ENCODE measurements around the gene TMEM132C.

DNA sequence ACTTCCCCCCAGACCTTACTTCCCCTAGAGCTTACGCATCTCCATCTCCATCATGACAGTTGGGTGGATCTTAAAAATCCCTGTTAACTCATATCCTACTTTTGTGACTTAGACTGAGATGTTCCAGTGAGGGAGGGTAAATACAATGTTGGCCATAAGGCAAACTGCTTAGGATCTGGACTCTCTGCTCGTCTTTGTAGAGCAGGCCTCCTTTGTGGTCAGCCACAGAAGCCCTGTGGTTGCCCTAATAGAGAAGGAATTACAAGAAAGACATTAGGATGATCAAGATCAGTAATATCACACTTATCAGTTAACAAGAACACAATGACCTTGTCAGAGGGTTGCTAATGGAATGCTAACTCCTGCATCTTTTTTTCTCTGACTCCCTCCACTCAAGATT lies 52.0 kb downstream of the TMEM132C start:
- no peak for TF ChIP-seq ZEB2 (tag by site-specific recombination; IDR thresholded peaks at IDR 0.05)
- TF ChIP-seq, protein P1, sequence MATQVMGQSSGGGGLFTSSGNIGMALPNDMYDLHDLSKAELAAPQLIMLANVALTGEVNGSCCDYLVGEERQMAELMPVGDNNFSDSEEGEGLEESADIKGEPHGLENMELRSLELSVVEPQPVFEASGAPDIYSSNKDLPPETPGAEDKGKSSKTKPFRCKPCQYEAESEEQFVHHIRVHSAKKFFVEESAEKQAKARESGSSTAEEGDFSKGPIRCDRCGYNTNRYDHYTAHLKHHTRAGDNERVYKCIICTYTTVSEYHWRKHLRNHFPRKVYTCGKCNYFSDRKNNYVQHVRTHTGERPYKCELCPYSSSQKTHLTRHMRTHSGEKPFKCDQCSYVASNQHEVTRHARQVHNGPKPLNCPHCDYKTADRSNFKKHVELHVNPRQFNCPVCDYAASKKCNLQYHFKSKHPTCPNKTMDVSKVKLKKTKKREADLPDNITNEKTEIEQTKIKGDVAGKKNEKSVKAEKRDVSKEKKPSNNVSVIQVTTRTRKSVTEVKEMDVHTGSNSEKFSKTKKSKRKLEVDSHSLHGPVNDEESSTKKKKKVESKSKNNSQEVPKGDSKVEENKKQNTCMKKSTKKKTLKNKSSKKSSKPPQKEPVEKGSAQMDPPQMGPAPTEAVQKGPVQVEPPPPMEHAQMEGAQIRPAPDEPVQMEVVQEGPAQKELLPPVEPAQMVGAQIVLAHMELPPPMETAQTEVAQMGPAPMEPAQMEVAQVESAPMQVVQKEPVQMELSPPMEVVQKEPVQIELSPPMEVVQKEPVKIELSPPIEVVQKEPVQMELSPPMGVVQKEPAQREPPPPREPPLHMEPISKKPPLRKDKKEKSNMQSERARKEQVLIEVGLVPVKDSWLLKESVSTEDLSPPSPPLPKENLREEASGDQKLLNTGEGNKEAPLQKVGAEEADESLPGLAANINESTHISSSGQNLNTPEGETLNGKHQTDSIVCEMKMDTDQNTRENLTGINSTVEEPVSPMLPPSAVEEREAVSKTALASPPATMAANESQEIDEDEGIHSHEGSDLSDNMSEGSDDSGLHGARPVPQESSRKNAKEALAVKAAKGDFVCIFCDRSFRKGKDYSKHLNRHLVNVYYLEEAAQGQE (tag by site-specific recombination; IDR thresholded peaks at IDR 0.05): no peak
- TF ChIP-seq ZNF544 (tag by site-specific recombination; IDR thresholded peaks at IDR 0.05): no peak
- TF ChIP-seq, protein P2, sequence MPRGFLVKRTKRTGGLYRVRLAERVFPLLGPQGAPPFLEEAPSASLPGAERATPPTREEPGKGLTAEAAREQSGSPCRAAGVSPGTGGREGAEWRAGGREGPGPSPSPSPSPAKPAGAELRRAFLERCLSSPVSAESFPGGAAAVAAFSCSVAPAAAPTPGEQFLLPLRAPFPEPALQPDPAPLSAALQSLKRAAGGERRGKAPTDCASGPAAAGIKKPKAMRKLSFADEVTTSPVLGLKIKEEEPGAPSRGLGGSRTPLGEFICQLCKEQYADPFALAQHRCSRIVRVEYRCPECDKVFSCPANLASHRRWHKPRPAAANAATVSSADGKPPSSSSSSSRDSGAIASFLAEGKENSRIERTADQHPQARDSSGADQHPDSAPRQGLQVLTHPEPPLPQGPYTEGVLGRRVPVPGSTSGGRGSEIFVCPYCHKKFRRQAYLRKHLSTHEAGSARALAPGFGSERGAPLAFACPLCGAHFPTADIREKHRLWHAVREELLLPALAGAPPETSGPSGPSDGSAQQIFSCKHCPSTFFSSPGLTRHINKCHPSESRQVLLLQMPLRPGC (tag by site-specific recombination; IDR thresholded peaks at IDR 0.05): no peak
- TF ChIP-seq, protein P3, sequence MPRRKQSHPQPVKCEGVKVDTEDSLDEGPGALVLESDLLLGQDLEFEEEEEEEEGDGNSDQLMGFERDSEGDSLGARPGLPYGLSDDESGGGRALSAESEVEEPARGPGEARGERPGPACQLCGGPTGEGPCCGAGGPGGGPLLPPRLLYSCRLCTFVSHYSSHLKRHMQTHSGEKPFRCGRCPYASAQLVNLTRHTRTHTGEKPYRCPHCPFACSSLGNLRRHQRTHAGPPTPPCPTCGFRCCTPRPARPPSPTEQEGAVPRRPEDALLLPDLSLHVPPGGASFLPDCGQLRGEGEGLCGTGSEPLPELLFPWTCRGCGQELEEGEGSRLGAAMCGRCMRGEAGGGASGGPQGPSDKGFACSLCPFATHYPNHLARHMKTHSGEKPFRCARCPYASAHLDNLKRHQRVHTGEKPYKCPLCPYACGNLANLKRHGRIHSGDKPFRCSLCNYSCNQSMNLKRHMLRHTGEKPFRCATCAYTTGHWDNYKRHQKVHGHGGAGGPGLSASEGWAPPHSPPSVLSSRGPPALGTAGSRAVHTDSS (tag by site-specific recombination; IDR thresholded peaks at IDR 0.05): no peak
- TF ChIP-seq KLF10 (tag by site-specific recombination; IDR thresholded peaks at IDR 0.05): no peak

All from HEK293 (cell line).